H9 (cell line): Measurements from ENCODE around the gene LYST. TPM values are rescaled to one million over a fixed set of nuclear protein-coding genes. Genes with fewer than 3 reads are reported as not detected.

Experiments
- DNase-seq: peaks from one replicate; pipeline ENCODE4 v3.0.0-alpha.2; 2017
- H2AFZ ChIP-seq: one replicate; pipeline ENCODE4 v1.6.1; 2013; ENCODE audit warnings: mild to moderate bottlenecking, low read length, control low read depth, moderate library complexity
- H2AK5ac ChIP-seq: 2 replicates; pipeline ENCODE4 v1.6.1; 2013; ENCODE audit warnings: low read length, control low read depth, mixed read lengths; ENCODE audit not compliant: insufficient read length
- H2BK120ac ChIP-seq: one replicate; pipeline ENCODE4 v1.6.1; 2013; ENCODE audit warnings: low read depth, mild to moderate bottlenecking, low read length, control low read depth, inconsistent platforms; ENCODE audit not compliant: poor library complexity, severe bottlenecking
- H2BK12ac ChIP-seq: 2 replicates; pipeline ENCODE4 v1.6.1; 2013; ENCODE audit warnings: low read length, control low read depth, mixed read lengths, low read depth; ENCODE audit not compliant: insufficient read length
- H2BK15ac ChIP-seq: 2 replicates; pipeline ENCODE4 v1.6.1; 2013; ENCODE audit warnings: low read depth, low read length, control low read depth
- H2BK20ac ChIP-seq: one replicate; pipeline ENCODE4 v1.6.1; 2013; ENCODE audit warnings: low read depth, mild to moderate bottlenecking, low read length, control low read depth, inconsistent platforms; ENCODE audit not compliant: poor library complexity, severe bottlenecking
- H2BK5ac ChIP-seq: 2 replicates; pipeline ENCODE4 v1.6.1; 2013; ENCODE audit warnings: low read length, control low read depth, mixed read lengths; ENCODE audit not compliant: insufficient read length
- H3K14ac ChIP-seq: 2 replicates; pipeline ENCODE4 v1.6.1; 2013; ENCODE audit warnings: low read length, control low read depth; ENCODE audit not compliant: insufficient read depth
- H3K18ac ChIP-seq: 2 replicates; pipeline ENCODE4 v1.6.1; 2013; ENCODE audit warnings: low read depth, mild to moderate bottlenecking, mixed read lengths, low read length, control low read depth; ENCODE audit not compliant: insufficient read length
- H3K23ac ChIP-seq: 2 replicates; pipeline ENCODE4 v1.6.1; 2013; ENCODE audit warnings: low read length, control low read depth, mixed read lengths, low read depth; ENCODE audit not compliant: insufficient read length
- H3K23me2 ChIP-seq: 2 replicates; pipeline ENCODE4 v1.6.1; 2013; ENCODE audit warnings: low read depth, mild to moderate bottlenecking, mixed read lengths, low read length, control low read depth; ENCODE audit not compliant: insufficient read length, poor library complexity, severe bottlenecking
- H3K27ac ChIP-seq: 2 replicates; pipeline ENCODE4 v1.5.1; 2013; ENCODE audit warnings: low read length, control low read depth, mixed read lengths, low read depth; ENCODE audit not compliant: insufficient read length
- H3K27me3 ChIP-seq: 2 replicates; pipeline ENCODE4 v1.6.1; 2013; ENCODE audit warnings: low read length, control low read depth, inconsistent platforms; ENCODE audit not compliant: insufficient read depth
- H3K4ac ChIP-seq: 2 replicates; pipeline ENCODE4 v1.6.1; 2013; ENCODE audit warnings: low read depth, mild to moderate bottlenecking, control low read depth, inconsistent platforms, low read length, moderate library complexity
- H3K4me1 ChIP-seq: 2 replicates; pipeline ENCODE4 v1.6.1; 2013; ENCODE audit warnings: low read length, control low read depth, inconsistent platforms; ENCODE audit not compliant: insufficient read depth
- H3K4me2 ChIP-seq: 2 replicates; pipeline ENCODE4 v1.6.1; 2013; ENCODE audit warnings: low read length, control low read depth, mixed read lengths; ENCODE audit not compliant: insufficient read length, insufficient read depth
- H3K56ac ChIP-seq: 2 replicates; pipeline ENCODE4 v1.6.1; 2013; ENCODE audit warnings: low read depth, mild to moderate bottlenecking, mixed read lengths, low read length, control low read depth; ENCODE audit not compliant: insufficient read length
- H3K79me1 ChIP-seq: 2 replicates; pipeline ENCODE4 v1.6.1; 2013; ENCODE audit warnings: low read depth, mild to moderate bottlenecking, moderate library complexity, low read length, control low read depth, inconsistent platforms; ENCODE audit not compliant: insufficient read depth, poor library complexity, severe bottlenecking
- H3K79me2 ChIP-seq: 2 replicates; pipeline ENCODE4 v1.6.1; 2013; ENCODE audit warnings: low read length, control low read depth, inconsistent platforms; ENCODE audit not compliant: insufficient read depth
- H3K9ac ChIP-seq: 2 replicates; pipeline ENCODE4 v1.6.1; 2013; ENCODE audit warnings: low read length, control low read depth, mixed read lengths; ENCODE audit not compliant: insufficient read length; ENCODE audit errors: extremely low read depth
- H3K9me3 ChIP-seq: one replicate; pipeline ENCODE4 v1.6.1; 2013; ENCODE audit warnings: low read depth, low read length, inconsistent platforms; ENCODE audit not compliant: control insufficient read depth
- H3T11ph ChIP-seq: one replicate; pipeline ENCODE4 v1.6.1; 2013; ENCODE audit warnings: mild to moderate bottlenecking, low read length, control low read depth, inconsistent platforms
- H4K20me1 ChIP-seq: one replicate; pipeline ENCODE4 v1.6.1; 2013; ENCODE audit not compliant: control insufficient read depth, insufficient read length, insufficient read depth
- H4K5ac ChIP-seq: 2 replicates; pipeline ENCODE4 v1.6.1; 2013; ENCODE audit warnings: low read depth, mild to moderate bottlenecking, mixed read lengths, low read length, control low read depth; ENCODE audit not compliant: insufficient read length
- H4K8ac ChIP-seq: replicated peaks from 2 replicates; pipeline ENCODE4 v1.6.1; 2013; ENCODE audit warnings: low read length, control low read depth, mixed read lengths, low read depth; ENCODE audit not compliant: insufficient read length
- H4K91ac ChIP-seq: 2 replicates; pipeline ENCODE4 v1.6.1; 2013; ENCODE audit warnings: low read depth, mild to moderate bottlenecking, moderate library complexity, mixed read lengths, low read length, control low read depth; ENCODE audit not compliant: insufficient read length
- H3K27ac Mint-ChIP-seq, 3 experiments: 2 replicates in 2 of 3; 3 replicates in 1 of 3; pipeline ENCODE4 v1.8.0; 2020 to 2021; ENCODE audit warnings: mixed read lengths in 3 of 3, mild to moderate bottlenecking in 1 of 3, moderate library complexity in 1 of 3
- H3K27me3 Mint-ChIP-seq: 2 replicates; pipeline ENCODE4 v1.8.0; 2021; ENCODE audit warnings: low read depth, mild to moderate bottlenecking, moderate library complexity, mixed read lengths
- H3K36me3 Mint-ChIP-seq, 3 experiments: 2 replicates in 2 of 3; 3 replicates in 1 of 3; pipeline ENCODE4 v1.8.0; 2020 to 2021; ENCODE audit warnings: low read depth in 3 of 3, mixed read lengths in 3 of 3; ENCODE audit not compliant: insufficient read depth in 1 of 3
- H3K4me1 Mint-ChIP-seq, 2 experiments: 2 replicates each; pipeline ENCODE4 v1.8.0; 2020; ENCODE audit warnings: mixed read lengths in 2 of 2
- H3K4me3 Mint-ChIP-seq, 2 experiments: 2 replicates in 1 of 2; 3 replicates in 1 of 2; pipeline ENCODE4 v1.8.0; 2020 to 2021; ENCODE audit warnings: mild to moderate bottlenecking in 2 of 2, mixed read lengths in 2 of 2, moderate library complexity in 1 of 2
- H3K9me3 Mint-ChIP-seq, 2 experiments: 2 replicates in 1 of 2; 3 replicates in 1 of 2; pipeline ENCODE4 v1.8.0; 2020; ENCODE audit warnings: mild to moderate bottlenecking in 2 of 2, mixed read lengths in 2 of 2, moderate library complexity in 1 of 2
- WGBS: extraction: QIAGEN DNeasy Blood & Tissue Kit; methylation state at CpG from one replicate; pipeline ENCODE4 v1.1.7; 2013; ENCODE audit warnings: missing lambda C conversion rate, low lambda C conversion rate, mixed read lengths; ENCODE audit not compliant: insufficient read length; ENCODE audit errors: extremely low coverage; 5-methylcytosine and 5-hydroxymethylcytosine counted together
- total RNA-seq: library from RNA; stranded (reverse); gene quantifications from 2 replicates; pipeline ENCODE4 v1.2.1, GENCODE V29; 2021
- TF ChIP-seq, protein P1 (sequence below): fragments of 200-600 bp; sonication (generic); conservative IDR thresholded peaks from 3 replicates; pipeline ENCODE4 v1.8.0; 2021; ENCODE audit warnings: antibody characterized with exemption, mild to moderate bottlenecking

Gene LYST
- total RNA-seq, 1 experiment from 2014 or later, result 0.13 TPM

- TF ChIP-seq, protein P1, sequence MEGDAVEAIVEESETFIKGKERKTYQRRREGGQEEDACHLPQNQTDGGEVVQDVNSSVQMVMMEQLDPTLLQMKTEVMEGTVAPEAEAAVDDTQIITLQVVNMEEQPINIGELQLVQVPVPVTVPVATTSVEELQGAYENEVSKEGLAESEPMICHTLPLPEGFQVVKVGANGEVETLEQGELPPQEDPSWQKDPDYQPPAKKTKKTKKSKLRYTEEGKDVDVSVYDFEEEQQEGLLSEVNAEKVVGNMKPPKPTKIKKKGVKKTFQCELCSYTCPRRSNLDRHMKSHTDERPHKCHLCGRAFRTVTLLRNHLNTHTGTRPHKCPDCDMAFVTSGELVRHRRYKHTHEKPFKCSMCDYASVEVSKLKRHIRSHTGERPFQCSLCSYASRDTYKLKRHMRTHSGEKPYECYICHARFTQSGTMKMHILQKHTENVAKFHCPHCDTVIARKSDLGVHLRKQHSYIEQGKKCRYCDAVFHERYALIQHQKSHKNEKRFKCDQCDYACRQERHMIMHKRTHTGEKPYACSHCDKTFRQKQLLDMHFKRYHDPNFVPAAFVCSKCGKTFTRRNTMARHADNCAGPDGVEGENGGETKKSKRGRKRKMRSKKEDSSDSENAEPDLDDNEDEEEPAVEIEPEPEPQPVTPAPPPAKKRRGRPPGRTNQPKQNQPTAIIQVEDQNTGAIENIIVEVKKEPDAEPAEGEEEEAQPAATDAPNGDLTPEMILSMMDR, result no peak
- peaks cover 38 to 46% of the 10 kb centered on the region in 2 experiments for H3K4me1 Mint-ChIP-seq
- peaks cover 5% of the 10 kb centered on the region; the same call in 1 of the 2 replicates for H3K79me2 ChIP-seq
- H3K4me2 ChIP-seq, result peak overlapping the region; percentile 89
- H3K27ac Mint-ChIP-seq, result peak overlapping the region; percentile 55 to 91 (median 88); a peak in 5 of 7 replicates
- H3K27me3 ChIP-seq, result no peaks in the 10 kb centered on the region
- DNase-seq, result peak; percentile 79
- peak overlapping the region; percentile 76 for H3K9ac ChIP-seq
- H3K27me3 Mint-ChIP-seq, result peaks cover 26% of the 10 kb centered on the region
- H4K5ac ChIP-seq, result no peak overlapping the region
- no CpG with 5 or more reads among the region's 30 CpGs for WGBS
- H2AFZ ChIP-seq, result no peak overlapping the region
- H2AK5ac ChIP-seq, result no peak overlapping the region
- H3T11ph ChIP-seq, result no peak overlapping the region
- no peak overlapping the region for H3K23ac ChIP-seq
- H3K4me1 ChIP-seq, result no peaks in the 10 kb centered on the region; the same call in 1 of the 2 replicates
- no peak overlapping the region for H2BK15ac ChIP-seq
- peak overlapping the region; percentile 64; the same call in 1 of the 2 replicates for H3K14ac ChIP-seq
- peak overlapping the region; percentile 74 to 92 for H3K4me3 Mint-ChIP-seq
- H3K4ac ChIP-seq, result no peak overlapping the region
- H3K9me3 ChIP-seq, result no peaks in the 10 kb centered on the region
- H3K36me3 Mint-ChIP-seq, result peaks cover 0 to 8% (median 2%) of the 10 kb centered on the region in 3 experiments; a peak in 4 of 7 replicates
- no peak overlapping the region for H2BK12ac ChIP-seq
- no peak overlapping the region for H3K18ac ChIP-seq
- H3K79me1 ChIP-seq, result no peaks in the 10 kb centered on the region
- no peak overlapping the region for H2BK5ac ChIP-seq
- peaks cover 20% of the 10 kb centered on the region for H3K23me2 ChIP-seq
- H3K9me3 Mint-ChIP-seq, result no peaks in the 10 kb centered on the region; a peak in 1 of 5 replicates
- H2BK120ac ChIP-seq, result no peak overlapping the region
- H2BK20ac ChIP-seq, result no peak overlapping the region
- H4K91ac ChIP-seq, result no peak overlapping the region
- no peaks in the 10 kb centered on the region for H4K20me1 ChIP-seq
- no peak overlapping the region for H3K56ac ChIP-seq
- no peak overlapping the region for H3K27ac ChIP-seq
- H4K8ac ChIP-seq, result no peak overlapping the region
These were observed 217.7 kb downstream of the LYST start for GRCh38 chr1:235648954-235649367.
